Esophagus muscularis mucosa (tissue), 4 donors: ENCODE results near the gene C16orf74.

ENCODE experiments used
- EP300 ChIP-seq: sonication (generic); formaldehyde crosslinking; IDR thresholded peaks from one replicate; pipeline ENCODE4 v1.6.1; 2017; ENCODE audit warnings: antibody characterized with exemption
- POLR2A ChIP-seq: fragments of 450-650 bp; IDR thresholded peaks from one replicate; pipeline ENCODE4 v1.6.1; 2017; ENCODE audit warnings: antibody characterized with exemption, moderate library complexity, mild to moderate bottlenecking, low read depth
- POLR2AphosphoS5 ChIP-seq, 2 donors: sonication (generic); formaldehyde crosslinking; IDR thresholded peaks; one replicate each; pipeline ENCODE4 v1.6.1; 2017; ENCODE audit warnings: antibody characterized with exemption in 2 of 2
- TF ChIP-seq, protein P1 (sequence below), 3 experiments: fragments of 200-600 bp in 2 of 3; fragments of 450-650 bp in 1 of 3; sonication (generic) in 2 of 3; IDR thresholded peaks; one replicate each; pipeline ENCODE4 v1.5.1; 2017 to 2019; ENCODE audit warnings: antibody characterized with exemption in 3 of 3, mild to moderate bottlenecking in 2 of 3, moderate library complexity in 1 of 3

DNA sequence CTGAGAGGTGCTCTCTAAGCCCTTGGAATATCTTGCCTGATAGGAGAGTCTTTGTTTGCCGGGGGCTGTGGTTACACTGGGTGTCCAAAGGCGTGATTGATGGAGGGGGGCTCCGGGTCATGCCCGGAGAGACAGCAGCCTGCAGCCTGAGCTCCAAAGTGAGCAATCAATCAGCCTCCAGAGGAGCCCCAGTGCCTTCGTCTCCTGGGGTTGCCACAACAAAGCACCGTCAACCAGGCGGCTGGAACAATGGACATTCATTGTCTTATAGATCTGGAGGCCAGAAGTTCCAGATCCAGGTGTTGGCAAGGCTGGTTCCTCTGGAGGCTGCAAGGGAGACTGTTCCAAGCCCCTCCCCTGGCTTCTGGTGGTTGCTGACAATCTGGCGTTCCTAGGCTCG is 38.1 kb downstream of the C16orf74 start:
- TF ChIP-seq, protein P1, sequence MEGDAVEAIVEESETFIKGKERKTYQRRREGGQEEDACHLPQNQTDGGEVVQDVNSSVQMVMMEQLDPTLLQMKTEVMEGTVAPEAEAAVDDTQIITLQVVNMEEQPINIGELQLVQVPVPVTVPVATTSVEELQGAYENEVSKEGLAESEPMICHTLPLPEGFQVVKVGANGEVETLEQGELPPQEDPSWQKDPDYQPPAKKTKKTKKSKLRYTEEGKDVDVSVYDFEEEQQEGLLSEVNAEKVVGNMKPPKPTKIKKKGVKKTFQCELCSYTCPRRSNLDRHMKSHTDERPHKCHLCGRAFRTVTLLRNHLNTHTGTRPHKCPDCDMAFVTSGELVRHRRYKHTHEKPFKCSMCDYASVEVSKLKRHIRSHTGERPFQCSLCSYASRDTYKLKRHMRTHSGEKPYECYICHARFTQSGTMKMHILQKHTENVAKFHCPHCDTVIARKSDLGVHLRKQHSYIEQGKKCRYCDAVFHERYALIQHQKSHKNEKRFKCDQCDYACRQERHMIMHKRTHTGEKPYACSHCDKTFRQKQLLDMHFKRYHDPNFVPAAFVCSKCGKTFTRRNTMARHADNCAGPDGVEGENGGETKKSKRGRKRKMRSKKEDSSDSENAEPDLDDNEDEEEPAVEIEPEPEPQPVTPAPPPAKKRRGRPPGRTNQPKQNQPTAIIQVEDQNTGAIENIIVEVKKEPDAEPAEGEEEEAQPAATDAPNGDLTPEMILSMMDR (IDR thresholded peaks at IDR 0.05) = no peak
- no peak for TF ChIP-seq POLR2A
- no peak for TF ChIP-seq POLR2AphosphoS5 (IDR thresholded peaks at IDR 0.05)
- no peak for TF ChIP-seq EP300
